Measurements from ENCODE around the gene DNAJB1. TPM values are rescaled to one million over a fixed set of nuclear protein-coding genes. Genes with fewer than 3 reads are reported as not detected.

Gene DNAJB1
- polyA plus RNA-seq, 1 donor (not counting 4 experiments of a cell fraction or from before 2014, with no cell fraction given) = 265 TPM

- no peak overlapping the region for H3K27ac ChIP-seq (ENCODE audit: control insufficient read depth, insufficient read depth, low read length)
- no peaks in the 10 kb centered on the region for H3K9me1 ChIP-seq (ENCODE audit: control insufficient read depth, extremely low read depth, insufficient read depth, low read length)
- no peak overlapping the region for H2AFZ ChIP-seq (ENCODE audit: control insufficient read depth, low read length)
- FAIRE-seq (no peak), DNase-seq (ENCODE audit: low read depth, low spot score) (no peak)
- H3K4me1 ChIP-seq (ENCODE audit: control insufficient read depth, extremely low read depth, insufficient read depth, low read length) = peaks cover 36% of the 10 kb centered on the region
- H3K4me3 ChIP-seq (ENCODE audit: control insufficient read depth in 2 of 3, extremely low read depth in 1 of 3, insufficient read depth in 2 of 3, low read depth in 1 of 3, low read length in 3 of 3) = no peak overlapping the region
- TF ChIP-seq EZH2 (IDR thresholded peaks at IDR 0.05; ENCODE audit: low read length) (no peak), CTCF (optimal IDR thresholded peaks at IDR 0.05 in 1 of 3, IDR thresholded peaks at IDR 0.05 in 1 of 3, conservative IDR thresholded peaks at IDR 0.05 in 1 of 3; ENCODE audit: extremely low read depth in 1 of 3, insufficient read depth in 2 of 3, low read length in 3 of 3) (no peak)
- H3K36me3 ChIP-seq (ENCODE audit: control insufficient read depth in 2 of 2, extremely low read depth in 1 of 2, insufficient read depth in 2 of 2, low read length in 2 of 2) = peaks cover 24 to 34% of the 10 kb centered on the region in 2 experiments
- dilution Hi-C loops (cut with MboI; ENCODE audit: extremely low pct_ligation_motif_present, low sequenced_read_pairs) = no loop called here
- no peak overlapping the region for H3K4me2 ChIP-seq (ENCODE audit: control insufficient read depth, extremely low read depth, insufficient read depth, low read depth, low read length)
- peaks cover 24% of the 10 kb centered on the region for H4K20me1 ChIP-seq (ENCODE audit: control insufficient read depth, extremely low read depth, insufficient read depth, low read length)
- H3K79me2 ChIP-seq (ENCODE audit: control insufficient read depth, insufficient read depth, low read length) = peaks cover 25% of the 10 kb centered on the region
- no peaks in the 10 kb centered on the region for H3K9me3 ChIP-seq (ENCODE audit: control insufficient read depth, low read depth, low read length)
- no peaks in the 10 kb centered on the region for H3K27me3 ChIP-seq (ENCODE audit: control insufficient read depth, extremely low read depth, insufficient read depth, low read length)
- no peak overlapping the region for H3K9ac ChIP-seq (ENCODE audit: control insufficient read depth, extremely low read depth, insufficient read depth, low read length)
These were observed 5.7 kb downstream of the DNAJB1 start for GRCh38 chr19:14512406-14512961.

GRCh38 chr19:14511229-14511593 is 7.0 kb downstream of the DNAJB1 start:
- Histone ChIP-seq H3K4me2 (ENCODE audit: control insufficient read depth, extremely low read depth, insufficient read depth, low read depth, low read length) (peak overlapping the region; percentile 90), H3K27ac (ENCODE audit: control insufficient read depth, insufficient read depth, low read length) (peak overlapping the region; percentile 88), H4K20me1 (ENCODE audit: control insufficient read depth, extremely low read depth, insufficient read depth, low read length) (peaks cover 11% of the 10 kb centered on the region), H3K4me3 (ENCODE audit: control insufficient read depth in 2 of 3, extremely low read depth in 1 of 3, insufficient read depth in 2 of 3, low read depth in 1 of 3, low read length in 3 of 3) (no peak overlapping the region), H3K79me2 (ENCODE audit: control insufficient read depth, insufficient read depth, low read length) (peaks cover 12% of the 10 kb centered on the region), H3K9ac (ENCODE audit: control insufficient read depth, extremely low read depth, insufficient read depth, low read length) (no peak overlapping the region), H3K9me3 (ENCODE audit: control insufficient read depth, low read depth, low read length) (no peaks in the 10 kb centered on the region), H3K9me1 (ENCODE audit: control insufficient read depth, extremely low read depth, insufficient read depth, low read length) (no peaks in the 10 kb centered on the region), H3K36me3 (ENCODE audit: control insufficient read depth in 2 of 2, extremely low read depth in 1 of 2, insufficient read depth in 2 of 2, low read length in 2 of 2) (peaks cover 16 to 24% of the 10 kb centered on the region in 2 experiments), H3K4me1 (ENCODE audit: control insufficient read depth, extremely low read depth, insufficient read depth, low read length) (peaks cover 48% of the 10 kb centered on the region), H2AFZ (ENCODE audit: control insufficient read depth, low read length) (no peak overlapping the region), H3K27me3 (ENCODE audit: control insufficient read depth, extremely low read depth, insufficient read depth, low read length) (no peaks in the 10 kb centered on the region)
- TF ChIP-seq EZH2 (IDR thresholded peaks at IDR 0.05; ENCODE audit: low read length) (no peak), CTCF (optimal IDR thresholded peaks at IDR 0.05 in 1 of 3, IDR thresholded peaks at IDR 0.05 in 1 of 3, conservative IDR thresholded peaks at IDR 0.05 in 1 of 3; ENCODE audit: extremely low read depth in 1 of 3, insufficient read depth in 2 of 3, low read length in 3 of 3) (no peak)
- DNase-seq (ENCODE audit: low read depth, low spot score) (no peak), FAIRE-seq (no peak)
- dilution Hi-C loops (cut with MboI; ENCODE audit: extremely low pct_ligation_motif_present, low sequenced_read_pairs) = no loop called here

Data from keratinocyte (primary cell).